ENCODE data around the gene AGBL3.

- no peak for TF ChIP-seq CTCF (IDR thresholded peaks at IDR 0.05; ENCODE audit: control extremely low read depth in 1 of 3, insufficient read depth in 1 of 3, low read depth in 1 of 3, low read length in 3 of 3)
- TF ChIP-seq TAF1 (IDR thresholded peaks at IDR 0.05; ENCODE audit: low read depth, low read length): no peak
- TF ChIP-seq BRCA1 (IDR thresholded peaks at IDR 0.05; ENCODE audit: low read depth, low read length): no peak
- no peak for TF ChIP-seq HDAC6 (IDR thresholded peaks at IDR 0.05; ENCODE audit: low read depth, low read length)
- TF ChIP-seq EP300 (IDR thresholded peaks at IDR 0.05; ENCODE audit: borderline replicate concordance in 1 of 2, low read depth in 2 of 2, low read length in 2 of 2): no peak
- no peak for TF ChIP-seq POLR2AphosphoS5 (IDR thresholded peaks at IDR 0.05; ENCODE audit: low read depth, low read length)
- TF ChIP-seq RAD21 (IDR thresholded peaks at IDR 0.05 in 1 of 2, conservative IDR thresholded peaks at IDR 0.05 in 1 of 2; ENCODE audit: low read depth in 2 of 2, low read length in 2 of 2): no peak
- TF ChIP-seq CEBPB (IDR thresholded peaks at IDR 0.05; ENCODE audit: low read depth, low read length): no peak
- no peak for TF ChIP-seq RXRA (IDR thresholded peaks at IDR 0.05; ENCODE audit: insufficient read depth, low read depth, low read length)
- TF ChIP-seq ASH2L (IDR thresholded peaks at IDR 0.05; ENCODE audit: low read length): no peak
- TF ChIP-seq CBX8 (IDR thresholded peaks at IDR 0.05; ENCODE audit: borderline replicate concordance, low read depth, low read length): no peak
- no peak for TF ChIP-seq EZH2 (IDR thresholded peaks at IDR 0.05; ENCODE audit: low read depth, low read length, severe bottlenecking)
- no peak for TF ChIP-seq GABPA (IDR thresholded peaks at IDR 0.05; ENCODE audit: borderline replicate concordance, insufficient read depth, low read length)
Observed at GRCh38 chr7:135074096-135074495, 87.8 kb downstream of the AGBL3 start.

Data from H1 (cell line).